Transverse colon (tissue), 4 donors: ENCODE data around the gene UBAC1.

Experiments
- EP300 ChIP-seq: sonication (generic); formaldehyde crosslinking; IDR thresholded peaks from one replicate; pipeline ENCODE4 v1.6.1; 2017; ENCODE audit warnings: antibody characterized with exemption, low read depth
- POLR2A ChIP-seq: fragments of 450-650 bp; IDR thresholded peaks from one replicate; pipeline ENCODE4 v1.6.1; 2016; ENCODE audit warnings: antibody characterized with exemption, mild to moderate bottlenecking, moderate library complexity
- POLR2AphosphoS5 ChIP-seq, 3 donors: sonication (generic); formaldehyde crosslinking; IDR thresholded peaks; one replicate each; pipeline ENCODE4 v1.6.1; 2016; ENCODE audit warnings: antibody characterized with exemption in 3 of 3
- TF ChIP-seq, protein P1 (sequence below), 5 experiments: fragments of 200-600 bp in 3 of 5; fragments of 450-650 bp in 2 of 5; sonication (generic) in 3 of 5; IDR thresholded peaks; 1 replicate in 2 of 5; 2 replicates in 3 of 5; pipeline ENCODE4 v1.5.1; 2016 to 2017; ENCODE audit warnings: antibody characterized with exemption in 5 of 5, inconsistent platforms in 3 of 5, mild to moderate bottlenecking in 2 of 5, moderate library complexity in 1 of 5

DNA sequence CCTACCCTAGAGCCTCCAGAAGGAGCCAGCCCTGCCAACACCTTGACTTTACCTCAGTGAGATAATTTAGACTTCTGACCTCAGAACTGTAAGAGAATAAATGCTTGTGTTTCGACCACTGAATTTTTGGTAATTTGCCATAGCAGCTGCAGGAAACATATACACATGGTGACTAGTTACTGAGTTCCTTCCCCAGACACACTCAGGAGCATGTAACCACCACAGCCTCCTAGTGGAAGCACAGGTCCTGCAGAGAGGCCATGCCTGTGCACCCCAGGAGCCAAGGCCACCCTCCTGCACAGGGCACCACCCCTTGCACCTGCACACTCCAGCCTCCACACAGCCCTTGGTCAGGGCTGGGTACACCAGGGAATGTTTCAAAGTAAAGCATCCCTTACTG, 46.3 kb downstream of the UBAC1 start:
- TF ChIP-seq, protein P1, sequence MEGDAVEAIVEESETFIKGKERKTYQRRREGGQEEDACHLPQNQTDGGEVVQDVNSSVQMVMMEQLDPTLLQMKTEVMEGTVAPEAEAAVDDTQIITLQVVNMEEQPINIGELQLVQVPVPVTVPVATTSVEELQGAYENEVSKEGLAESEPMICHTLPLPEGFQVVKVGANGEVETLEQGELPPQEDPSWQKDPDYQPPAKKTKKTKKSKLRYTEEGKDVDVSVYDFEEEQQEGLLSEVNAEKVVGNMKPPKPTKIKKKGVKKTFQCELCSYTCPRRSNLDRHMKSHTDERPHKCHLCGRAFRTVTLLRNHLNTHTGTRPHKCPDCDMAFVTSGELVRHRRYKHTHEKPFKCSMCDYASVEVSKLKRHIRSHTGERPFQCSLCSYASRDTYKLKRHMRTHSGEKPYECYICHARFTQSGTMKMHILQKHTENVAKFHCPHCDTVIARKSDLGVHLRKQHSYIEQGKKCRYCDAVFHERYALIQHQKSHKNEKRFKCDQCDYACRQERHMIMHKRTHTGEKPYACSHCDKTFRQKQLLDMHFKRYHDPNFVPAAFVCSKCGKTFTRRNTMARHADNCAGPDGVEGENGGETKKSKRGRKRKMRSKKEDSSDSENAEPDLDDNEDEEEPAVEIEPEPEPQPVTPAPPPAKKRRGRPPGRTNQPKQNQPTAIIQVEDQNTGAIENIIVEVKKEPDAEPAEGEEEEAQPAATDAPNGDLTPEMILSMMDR (IDR thresholded peaks at IDR 0.05), result no peak
- TF ChIP-seq POLR2A, result no peak
- no peak for TF ChIP-seq POLR2AphosphoS5 (IDR thresholded peaks at IDR 0.05)
- TF ChIP-seq EP300, result no peak
